CD14-positive monocyte (primary cell): ENCODE data around the gene KRT82. TPM values are rescaled to one million over a fixed set of nuclear protein-coding genes. Genes with fewer than 3 reads are reported as not detected.

Experiments
- DNase-seq, 3 donors: peaks; one replicate each; pipeline ENCODE4 v3.0.0-alpha.2; 2011 to 2022
- H2AFZ ChIP-seq: 2 replicates; pipeline ENCODE4 v1.6.0; 2012; ENCODE audit warnings: mild to moderate bottlenecking, low read depth, low read length, inconsistent platforms; ENCODE audit not compliant: insufficient read depth, poor library complexity, severe bottlenecking
- H3K27ac ChIP-seq, 2 donors: 1 replicate in 1 of 2; 2 replicates in 1 of 2; pipeline ENCODE4 v1.5.1; 2012 to 2013; ENCODE audit warnings: low read length in 2 of 2, control low read depth in 1 of 2, inconsistent platforms in 1 of 2, low read depth in 1 of 2, mild to moderate bottlenecking in 1 of 2
- H3K27me3 ChIP-seq, 2 donors: one replicate each; pipeline versions ENCODE4 v1.6.0 to v1.6.1; 2011 to 2013; ENCODE audit warnings: low read length in 2 of 2; ENCODE audit not compliant: control insufficient read depth in 2 of 2, insufficient read depth in 2 of 2
- H3K36me3 ChIP-seq, 2 donors: replicated peaks in 1 of 2; 1 replicate in 1 of 2; 2 replicates in 1 of 2; pipeline versions ENCODE4 v1.5.1 to v1.6.1; 2012 to 2013; ENCODE audit warnings: low read length in 2 of 2, control low read depth in 1 of 2, inconsistent platforms in 1 of 2, mild to moderate bottlenecking in 1 of 2; ENCODE audit not compliant: insufficient read depth in 2 of 2, control insufficient read depth in 1 of 2
- H3K4me1 ChIP-seq, 2 donors: 1 replicate in 1 of 2; 2 replicates in 1 of 2; pipeline versions ENCODE4 v1.5.1 to v1.6.1; 2012 to 2013; ENCODE audit warnings: low read length in 2 of 2, control low read depth in 1 of 2, inconsistent platforms in 1 of 2, mild to moderate bottlenecking in 1 of 2, moderate library complexity in 1 of 2; ENCODE audit not compliant: insufficient read depth in 2 of 2, control insufficient read depth in 1 of 2
- H3K4me2 ChIP-seq: replicated peaks from 2 replicates; pipeline ENCODE3; 2012; ENCODE audit warnings: low read length, moderate library complexity, mild to moderate bottlenecking; ENCODE audit not compliant: poor library complexity, severe bottlenecking; ENCODE audit errors: extremely low read depth
- H3K4me3 ChIP-seq, 3 experiments: fragments of 200-600 bp in 1 of 3; sonication (generic) in 1 of 3; replicated peaks in 1 of 3; 1 replicate in 2 of 3; 2 replicates in 1 of 3; pipeline ENCODE4 v1.5.1; 2011 to 2013; ENCODE audit warnings: low read length in 3 of 3, mild to moderate bottlenecking in 3 of 3, control low read depth in 2 of 3, low read depth in 2 of 3, inconsistent platforms in 1 of 3, moderate library complexity in 1 of 3
- H3K79me2 ChIP-seq: 2 replicates; pipeline ENCODE4 v1.6.0; 2012; ENCODE audit warnings: mild to moderate bottlenecking, control low read depth, inconsistent platforms, low read length, moderate library complexity; ENCODE audit not compliant: insufficient read depth
- H3K9ac ChIP-seq: 2 replicates; pipeline ENCODE4 v1.6.0; 2017; ENCODE audit warnings: low read length, mild to moderate bottlenecking; ENCODE audit not compliant: insufficient read depth, poor library complexity, severe bottlenecking
- H3K9me3 ChIP-seq, 2 donors: replicated peaks in 1 of 2; 1 replicate in 1 of 2; 2 replicates in 1 of 2; pipeline versions ENCODE4 v1.5.1 to v1.6.1; 2012 to 2013; ENCODE audit warnings: low read length in 2 of 2, control low read depth in 1 of 2; ENCODE audit not compliant: control insufficient read depth in 1 of 2, insufficient read depth in 1 of 2
- H4K20me1 ChIP-seq: 2 replicates; pipeline ENCODE4 v1.6.0; 2012; ENCODE audit warnings: mild to moderate bottlenecking, low read length, control low read depth, moderate library complexity; ENCODE audit not compliant: insufficient read depth
- H3K27ac Mint-ChIP-seq, 7 donors: one replicate each; pipeline ENCODE4 v1.8.0; 2020; ENCODE audit warnings: mild to moderate bottlenecking in 7 of 7, mixed read lengths in 7 of 7, moderate library complexity in 6 of 7, inconsistent platforms in 2 of 7
- H3K27me3 Mint-ChIP-seq, 3 donors: one replicate each; pipeline ENCODE4 v1.8.0; 2021 to 2022; ENCODE audit warnings: low read depth in 3 of 3, mild to moderate bottlenecking in 3 of 3, mixed read lengths in 3 of 3, moderate library complexity in 3 of 3, inconsistent platforms in 1 of 3
- H3K36me3 Mint-ChIP-seq, 2 donors: one replicate each; pipeline ENCODE4 v1.8.0; 2020; ENCODE audit warnings: mixed read lengths in 2 of 2, inconsistent platforms in 1 of 2, mild to moderate bottlenecking in 1 of 2
- H3K4me1 Mint-ChIP-seq: one replicate; pipeline ENCODE4 v1.8.0; 2020; ENCODE audit warnings: mild to moderate bottlenecking, mixed read lengths
- H3K4me3 Mint-ChIP-seq, 2 donors: one replicate each; pipeline ENCODE4 v1.8.0; 2020; ENCODE audit warnings: mild to moderate bottlenecking in 2 of 2, mixed read lengths in 2 of 2, moderate library complexity in 1 of 2
- H3K9me3 Mint-ChIP-seq, 7 donors: one replicate each; pipeline ENCODE4 v1.8.0; 2020 to 2022; ENCODE audit warnings: mixed read lengths in 7 of 7, mild to moderate bottlenecking in 6 of 7, moderate library complexity in 6 of 7, inconsistent platforms in 2 of 7
- WGBS: methylation state at CpG from one replicate; pipeline ENCODE4 v1.1.5; 2013; ENCODE audit warnings: missing lambda C conversion rate; ENCODE audit not compliant: insufficient coverage; 5-methylcytosine and 5-hydroxymethylcytosine counted together
- intact Hi-C, 2 donors: fragments of 100-400 bp; cut with micrococcal nuclease; formaldehyde crosslinking; loops; one replicate each; pipeline versions ENCODE4 v1.15.0 to v1.15.1; 2023
- polyA plus RNA-seq, 3 donors: library from polyadenylated mRNA; depleted of rRNA in 1 of 3; unstranded in 2 of 3; stranded (reverse) in 1 of 3; fragments of 300-500 nt in 2 of 3; fragments of >200 nt in 1 of 3; fragmentation: Illumina TruSeq in 2 of 3; gene quantifications; 1 replicate in 2 of 3; 2 replicates in 1 of 3; pipeline ENCODE4 v1.2.3, GENCODE V29; 2012 to 2021
- TF ChIP-seq, protein P1 (sequence below): fragments of 200-600 bp; IDR thresholded peaks from one replicate; pipeline ENCODE4 v1.8.0; 2022; ENCODE audit warnings: antibody characterized with exemption, mild to moderate bottlenecking

Gene KRT82
- polyA plus RNA-seq, 3 donors: not detected

DNA sequence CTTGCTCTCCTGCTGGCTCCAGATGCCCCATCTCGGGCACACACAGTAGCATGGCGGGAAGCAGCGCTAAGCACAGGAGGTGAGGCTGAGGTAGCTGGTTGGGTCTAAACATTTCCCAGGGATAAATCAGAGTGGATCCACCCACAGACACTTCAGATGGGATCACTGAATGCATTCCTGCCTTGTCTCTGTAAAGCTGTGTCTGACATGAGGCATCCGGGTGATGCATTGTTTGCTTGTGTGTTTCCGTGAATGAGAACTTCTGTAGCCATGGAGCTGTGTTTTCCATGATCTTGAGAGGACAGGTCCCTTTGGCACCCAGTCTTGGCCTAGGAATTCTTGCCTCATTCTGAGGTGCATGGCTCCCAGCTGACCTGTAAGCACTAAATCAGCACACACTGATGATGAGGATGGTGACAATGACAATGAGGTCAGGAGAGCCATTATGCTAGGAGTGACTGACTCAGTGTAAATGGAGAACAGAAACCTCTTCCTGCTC is 34.7 kb upstream of the KRT82 start:
- Histone ChIP-seq H3K79me2 (no peaks in the 10 kb centered on the region), H3K4me3 (no peak overlapping the region), H3K9me3 (no peaks in the 10 kb centered on the region), H2AFZ (no peak overlapping the region), H3K4me1 (no peaks in the 10 kb centered on the region), H3K27me3 (no peaks in the 10 kb centered on the region), H4K20me1 (no peaks in the 10 kb centered on the region), H3K9ac (no peak overlapping the region), H3K4me2 (no peak overlapping the region), H3K27ac (no peak overlapping the region), H3K36me3 (no peaks in the 10 kb centered on the region)
- Mint-ChIP-seq H3K9me3 (peaks cover 0 to 2% (median 0%) of the 10 kb centered on the region in 7 donors), H3K27ac (no peak overlapping the region), H3K4me1 (no peaks in the 10 kb centered on the region), H3K27me3 (peaks cover 9 to 19% (median 16%) of the 10 kb centered on the region in 3 donors), H3K36me3 (no peaks in the 10 kb centered on the region), H3K4me3 (no peak overlapping the region)
- 100% methylated on average over 5 of the region's 5 CpGs for WGBS
- intact Hi-C loops: no loop called here
- TF ChIP-seq, protein P1, sequence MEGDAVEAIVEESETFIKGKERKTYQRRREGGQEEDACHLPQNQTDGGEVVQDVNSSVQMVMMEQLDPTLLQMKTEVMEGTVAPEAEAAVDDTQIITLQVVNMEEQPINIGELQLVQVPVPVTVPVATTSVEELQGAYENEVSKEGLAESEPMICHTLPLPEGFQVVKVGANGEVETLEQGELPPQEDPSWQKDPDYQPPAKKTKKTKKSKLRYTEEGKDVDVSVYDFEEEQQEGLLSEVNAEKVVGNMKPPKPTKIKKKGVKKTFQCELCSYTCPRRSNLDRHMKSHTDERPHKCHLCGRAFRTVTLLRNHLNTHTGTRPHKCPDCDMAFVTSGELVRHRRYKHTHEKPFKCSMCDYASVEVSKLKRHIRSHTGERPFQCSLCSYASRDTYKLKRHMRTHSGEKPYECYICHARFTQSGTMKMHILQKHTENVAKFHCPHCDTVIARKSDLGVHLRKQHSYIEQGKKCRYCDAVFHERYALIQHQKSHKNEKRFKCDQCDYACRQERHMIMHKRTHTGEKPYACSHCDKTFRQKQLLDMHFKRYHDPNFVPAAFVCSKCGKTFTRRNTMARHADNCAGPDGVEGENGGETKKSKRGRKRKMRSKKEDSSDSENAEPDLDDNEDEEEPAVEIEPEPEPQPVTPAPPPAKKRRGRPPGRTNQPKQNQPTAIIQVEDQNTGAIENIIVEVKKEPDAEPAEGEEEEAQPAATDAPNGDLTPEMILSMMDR: no peak
- no peak for DNase-seq

DNA sequence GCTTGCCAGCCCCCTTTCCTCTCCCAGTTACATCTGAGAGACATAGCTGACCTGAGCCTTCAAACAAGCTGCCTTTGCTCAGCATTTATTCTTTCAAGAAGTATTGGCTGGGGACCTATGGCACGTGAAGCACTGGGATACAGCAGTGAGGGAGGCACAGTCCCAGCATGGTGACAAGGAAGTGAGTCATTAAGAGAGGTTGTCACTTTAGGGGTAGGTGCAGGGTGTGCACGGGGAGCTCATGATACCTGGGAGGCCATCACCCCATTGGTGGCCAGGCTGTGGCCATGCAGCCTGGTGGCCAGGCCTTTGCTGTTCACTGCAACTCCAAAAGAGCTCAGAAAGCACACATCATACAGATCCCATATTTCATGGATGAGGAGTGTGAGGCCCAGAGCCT is 33.7 kb upstream of the KRT82 start:
- no CpG with 5 or more reads among the region's 2 CpGs for WGBS
- H3K4me3 Mint-ChIP-seq: no peak overlapping the region

More for the DNA sequence above, 33.7 kb upstream of the KRT82 start:
- Mint-ChIP-seq H3K4me1 (no peaks in the 10 kb centered on the region), H3K36me3 (no peaks in the 10 kb centered on the region), H3K9me3 (peaks cover 0 to 2% (median 0%) of the 10 kb centered on the region in 7 donors), H3K27me3 (peaks cover 9 to 17% (median 16%) of the 10 kb centered on the region in 3 donors), H3K27ac (no peak overlapping the region)
- H3K36me3 ChIP-seq: no peaks in the 10 kb centered on the region
- H3K4me1 ChIP-seq: no peaks in the 10 kb centered on the region
- no peak for DNase-seq
- no peaks in the 10 kb centered on the region for H3K79me2 ChIP-seq
- H3K4me2 ChIP-seq: no peak overlapping the region
- H3K4me3 ChIP-seq: no peak overlapping the region
- TF ChIP-seq, protein P1: no peak
- H4K20me1 ChIP-seq: no peaks in the 10 kb centered on the region
- H2AFZ ChIP-seq: no peak overlapping the region
- H3K9me3 ChIP-seq: no peaks in the 10 kb centered on the region
- H3K27ac ChIP-seq: no peak overlapping the region
- H3K9ac ChIP-seq: no peak overlapping the region
- intact Hi-C loops: no loop called here
- no peaks in the 10 kb centered on the region for H3K27me3 ChIP-seq
